Cardiac septum (tissue), 1 donor: ENCODE data around the gene LELP1. TPM values are rescaled to one million over a fixed set of nuclear protein-coding genes. Genes with fewer than 3 reads are reported as not detected.
"Not testable (repeated sequence)": the region's sequence is repeated elsewhere in the genome, so short reads cannot be mapped to it uniquely, and the experiment has no call there.

Experiments
- DNase-seq: peaks from one replicate; pipeline ENCODE4 v3.0.0-alpha.2; 2020; ENCODE audit warnings: low spot score
- intact Hi-C: fragments of 100-400 bp; cut with DNase I; formaldehyde crosslinking; loops from one replicate; pipeline ENCODE4 v1.14.0; 2022
- long read RNA-seq: library from polyadenylated mRNA; unstranded; transcript quantifications from one replicate; pipeline ENCODE4 v2.0.0, GENCODE V29; 2021
- total RNA-seq: library from RNA; stranded (reverse); fragmentation: NEBNext Ultra II Directional; extraction: Animal tissue kit (Norgen Biotek cat#: 25700); gene quantifications from one replicate; pipeline ENCODE4 v1.2.1, GENCODE V29; 2021
- donor health status: DM: no; HTN: no; CAD: no.

The LELP1 gene
- not detected for total RNA-seq
- long read RNA-seq, result 0 reads

- intact Hi-C loops, result no loop called here
These were observed at the start of gene LELP1 for GRCh38 chr1:153203130-153203529. Gene LELP1, plus strand, starts transcription at chr1:153203430. Its CDS starts 1,278 bp downstream, at chr1:153204708.

DNA sequence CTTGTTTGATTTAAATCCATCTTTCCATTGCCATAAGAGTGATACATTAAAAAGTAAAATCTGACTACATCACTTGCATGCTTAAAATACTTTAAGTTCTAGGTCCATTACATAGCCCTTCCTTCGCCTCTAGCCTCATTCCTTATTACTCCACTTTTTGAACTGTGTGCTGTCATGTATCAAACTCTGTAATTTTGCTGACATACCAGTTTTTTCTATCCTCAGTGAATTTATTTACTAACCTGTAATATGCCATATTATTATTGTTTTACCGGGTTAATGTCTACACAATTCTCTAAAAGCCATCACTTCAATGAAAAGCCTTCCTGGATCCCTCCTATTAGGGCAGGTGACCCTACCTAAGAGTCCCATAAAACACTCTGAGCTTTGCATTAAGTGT is 47.7 kb upstream of the LELP1 start:
- DNase-seq, result no peak
- intact Hi-C loops, result no loop called here

More at GRCh38 chr1:153203130-153203529, at the start of gene LELP1:
- no peak for DNase-seq

DNA sequence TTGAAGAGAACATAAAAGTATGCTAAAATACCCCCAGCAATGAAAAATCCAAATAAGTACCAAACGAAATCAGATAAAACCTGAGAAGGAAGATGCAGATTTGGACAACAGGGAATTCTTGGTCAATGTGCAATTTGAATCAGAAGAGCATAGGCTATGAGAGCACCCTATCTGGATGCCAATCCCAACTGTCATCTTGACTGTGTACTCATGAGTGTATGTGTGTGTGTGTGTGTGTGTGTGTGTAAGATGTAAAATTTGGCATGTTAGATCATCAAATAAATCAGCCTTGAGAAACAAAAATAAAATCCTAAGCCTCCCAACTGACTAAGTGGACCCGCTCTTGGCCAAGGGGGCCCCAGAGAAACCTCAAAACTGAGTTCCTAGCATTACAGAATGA is 34.5 kb upstream of the LELP1 start:
- no peak for DNase-seq
- intact Hi-C loops, result no loop called here

- no peak for DNase-seq
- intact Hi-C loops, result no loop called here
These were observed 28.6 kb upstream of the LELP1 start for GRCh38 chr1:153174624-153175023.

GRCh38 chr1:153178922-153179321 is 24.3 kb upstream of the LELP1 start:
- intact Hi-C loops, result no loop called here
- no peak for DNase-seq

DNA sequence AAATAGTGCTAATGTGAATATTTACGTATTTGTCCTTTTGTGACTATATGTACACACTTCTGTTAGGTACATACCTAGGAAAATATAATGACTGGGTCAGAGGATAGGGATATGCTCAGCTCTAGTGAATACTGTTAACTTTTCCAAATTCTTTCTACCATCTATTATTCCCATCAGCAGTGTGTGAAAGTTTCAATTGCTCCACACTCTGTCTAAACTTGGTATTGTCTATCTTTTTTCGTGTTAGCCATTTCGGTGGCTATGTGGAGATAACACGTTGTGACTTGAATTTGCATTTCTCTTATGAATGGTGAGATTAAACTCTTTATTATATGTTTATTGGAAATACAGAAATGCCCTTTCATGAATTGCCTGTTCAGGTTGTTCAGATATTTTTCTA is 22.7 kb upstream of the LELP1 start:
- intact Hi-C loops, result no loop called here

DNA sequence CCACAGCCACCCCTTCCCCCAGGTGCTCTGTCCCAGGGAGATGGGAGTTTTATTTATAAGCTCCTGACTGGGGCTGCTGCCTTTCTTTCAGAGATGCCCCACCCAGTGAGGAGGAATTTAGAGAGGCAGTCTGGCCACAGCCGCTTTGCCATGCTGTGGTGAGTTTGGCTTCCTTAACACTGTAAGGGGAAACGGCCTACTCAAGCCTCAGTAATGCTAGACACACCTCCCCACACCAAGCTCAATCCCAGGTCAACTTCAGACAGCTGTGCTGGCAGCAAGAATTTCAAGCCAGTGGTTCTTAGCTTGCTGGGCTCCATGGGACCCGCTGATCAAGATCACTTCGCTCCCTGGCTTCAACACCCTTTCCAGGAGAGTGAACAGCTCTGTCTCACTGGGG is 14.9 kb upstream of the LELP1 start:
- intact Hi-C loops, DNase-seq: not testable (repeated sequence)

More for the DNA sequence above, 22.7 kb upstream of the LELP1 start:
- no peak for DNase-seq

DNA sequence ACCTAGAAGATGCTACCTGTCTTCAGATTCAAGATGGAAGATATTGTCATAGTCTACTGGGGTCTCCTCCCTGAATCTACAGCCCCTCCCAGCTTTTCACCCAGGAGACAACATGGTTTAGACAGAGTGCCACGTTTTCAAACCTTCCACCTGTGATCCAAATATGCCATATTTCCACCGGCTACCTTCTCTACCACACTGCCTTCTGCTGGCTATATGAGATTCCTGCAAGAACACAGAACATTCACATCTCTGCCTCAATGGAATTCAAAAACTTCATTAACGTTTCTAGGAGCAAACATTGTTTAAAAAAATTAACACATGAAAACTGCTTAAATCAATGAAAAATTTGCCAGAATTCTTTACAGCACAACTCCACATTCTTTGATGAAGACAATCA is 12.9 kb upstream of the LELP1 start:
- no peak for DNase-seq
- intact Hi-C loops, result no loop called here

DNA sequence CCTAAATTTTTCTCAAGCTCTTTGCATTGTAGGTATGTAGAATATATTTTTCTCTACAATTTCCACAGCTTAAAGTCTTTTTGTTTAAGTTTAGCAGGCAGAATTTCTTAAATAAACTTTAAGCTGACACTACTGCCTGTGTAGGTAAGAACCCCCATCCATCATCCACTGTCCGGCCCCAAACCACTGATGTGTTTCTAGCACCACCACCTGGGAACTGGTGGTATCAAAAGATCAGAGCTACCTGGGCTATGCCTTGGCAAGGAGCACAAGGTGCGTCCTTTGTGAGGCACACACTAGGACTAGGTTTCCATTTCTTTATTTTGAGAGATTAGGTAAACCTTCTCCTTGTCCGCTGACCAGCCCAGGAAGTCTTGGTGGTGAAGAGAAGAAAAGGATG is 10.5 kb upstream of the LELP1 start:
- no peak for DNase-seq
- intact Hi-C loops, result no loop called here

GRCh38 chr1:153194331-153195050 is 8.7 kb upstream of the LELP1 start:
- intact Hi-C loops, result no loop called here
- no peak for DNase-seq

DNA sequence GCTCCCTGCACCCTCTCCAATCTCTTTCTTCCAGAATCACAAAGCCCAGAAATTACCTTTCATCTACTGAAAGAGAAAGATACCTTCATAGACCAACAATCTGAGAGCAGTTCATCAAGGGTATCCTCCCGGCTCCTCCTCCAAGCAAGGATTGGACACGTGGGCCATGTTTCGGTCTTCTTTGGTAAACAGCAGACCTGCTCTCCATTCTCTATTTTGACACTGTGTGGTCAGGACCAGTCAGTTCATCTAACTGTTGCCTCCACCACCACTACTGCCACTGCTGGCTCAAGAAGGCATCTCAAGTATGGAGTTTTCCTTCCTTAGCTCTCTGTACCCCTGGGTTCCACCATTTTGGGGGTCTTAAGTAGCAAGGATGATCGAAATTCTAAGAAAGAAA is 8.0 kb upstream of the LELP1 start:
- intact Hi-C loops, result no loop called here
- DNase-seq, result no peak

GRCh38 chr1:153202006-153202405 is 1.2 kb upstream of the LELP1 start:
- no peak for DNase-seq
- intact Hi-C loops, result no loop called here

- no peak for DNase-seq
- intact Hi-C loops, result no loop called here
These were observed 3.4 kb downstream of the LELP1 start for GRCh38 chr1:153206631-153207030.

DNA sequence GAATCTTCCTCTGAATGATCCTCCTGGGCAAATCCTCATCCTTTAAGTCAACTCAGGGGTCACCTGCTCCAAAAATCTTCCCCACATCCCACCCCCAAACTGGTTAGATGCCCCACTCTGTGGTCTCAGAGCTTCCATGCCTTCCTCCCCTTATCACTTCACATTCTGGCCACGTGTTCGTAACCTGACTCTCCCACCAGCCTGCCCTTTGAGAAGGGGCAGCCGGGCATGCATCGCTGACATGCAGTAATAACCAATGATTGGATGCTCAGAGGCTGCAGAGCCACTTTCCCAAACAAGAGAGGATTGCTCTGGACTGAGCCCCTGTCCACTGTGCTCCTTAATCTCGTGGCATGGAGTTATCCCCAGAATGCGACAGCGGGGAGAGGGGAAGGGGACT is 7.0 kb downstream of the LELP1 start:
- intact Hi-C loops, result no loop called here
- DNase-seq, result no peak

DNA sequence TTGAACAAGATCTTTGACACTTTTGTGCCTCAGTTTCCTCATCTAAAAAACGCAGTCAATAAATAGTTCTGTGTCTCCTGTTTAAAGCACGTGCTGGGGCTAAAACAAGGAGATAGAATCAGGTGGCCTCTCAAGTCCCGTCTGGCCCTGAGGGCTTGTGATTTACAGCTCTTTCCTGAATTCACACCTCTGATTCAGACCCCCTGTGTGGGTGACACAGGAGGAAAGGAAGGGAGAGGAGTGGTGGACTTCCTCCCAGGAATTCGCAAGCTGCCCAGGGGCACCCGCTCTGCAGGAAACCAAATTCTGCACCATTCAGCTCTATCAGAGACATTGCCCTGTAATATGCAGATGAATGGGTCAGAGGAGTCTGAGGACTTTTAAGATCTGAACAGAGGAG is 9.0 kb downstream of the LELP1 start:
- no peak for DNase-seq
- intact Hi-C loops, result no loop called here

GRCh38 chr1:153213519-153213918 is 10.3 kb downstream of the LELP1 start:
- intact Hi-C loops, result no loop called here
- no peak for DNase-seq

DNA sequence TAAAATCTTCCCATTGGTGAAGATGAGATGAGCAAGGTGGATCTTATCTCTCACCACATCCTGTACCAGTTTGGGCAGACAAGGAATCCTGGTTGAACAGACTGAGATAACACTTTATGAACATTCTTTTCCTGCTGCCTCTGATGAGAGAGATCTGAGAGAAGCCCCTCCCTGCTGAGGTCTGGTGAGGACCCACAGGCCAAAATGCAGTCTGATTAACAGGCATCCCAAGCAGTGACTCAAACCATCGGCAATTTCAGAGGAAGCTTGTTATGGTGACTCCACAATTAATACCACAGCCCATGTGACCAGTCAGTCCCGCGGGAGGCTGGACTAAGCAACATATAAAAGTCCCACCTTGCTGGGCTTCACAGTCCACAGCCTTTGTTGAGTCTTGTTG is 14.0 kb downstream of the LELP1 start, which contains the start of gene PRR9:
Gene PRR9, plus strand, starts transcription at position 373 of the 400 bp plus-strand sequence. CDS start 561 bp downstream, outside the sequence.
- no peak for DNase-seq
- intact Hi-C loops, result no loop called here

DNA sequence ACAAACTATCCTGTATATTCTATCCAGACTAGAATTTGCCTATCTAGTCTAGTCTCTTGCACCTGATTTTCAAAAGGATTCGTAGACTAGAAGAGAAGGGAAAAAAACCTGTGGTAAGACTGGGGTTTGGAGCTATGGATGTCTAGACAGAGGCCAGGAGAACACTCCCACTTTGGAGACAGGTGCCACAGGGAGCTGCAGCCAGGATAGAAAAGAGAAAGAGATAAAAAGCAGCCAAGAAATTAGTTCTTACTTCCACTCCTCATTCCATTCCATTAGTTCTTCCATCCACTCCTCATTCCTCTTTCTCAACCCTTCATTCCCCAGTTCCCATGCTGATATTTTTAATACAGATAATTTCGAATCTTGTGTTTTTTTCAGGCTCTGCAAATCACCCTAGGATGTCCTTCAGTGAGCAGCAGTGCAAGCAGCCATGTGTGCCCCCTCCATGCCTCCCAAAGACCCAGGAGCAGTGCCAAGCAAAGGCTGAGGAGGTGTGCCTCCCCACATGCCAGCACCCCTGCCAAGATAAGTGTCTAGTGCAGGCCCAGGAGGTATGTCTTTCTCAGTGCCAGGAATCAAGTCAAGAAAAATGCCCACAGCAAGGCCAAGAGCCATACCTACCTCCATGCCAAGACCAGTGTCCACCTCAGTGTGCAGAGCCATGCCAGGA is 14.7 kb downstream of the LELP1 start:
- DNase-seq, result no peak
- intact Hi-C loops, result no loop called here

- DNase-seq, result no peak
- intact Hi-C loops, result loop anchor here (5.0 kb wide), 1 partner anchor 568 kb away; no protein-coding TSS in a partner anchor
These were observed 17.5 kb downstream of the LELP1 start for GRCh38 chr1:153220606-153221303.
